Pancreas (tissue), 10 donors: ENCODE measurements around the gene B9D2. TPM values are rescaled to one million over a fixed set of nuclear protein-coding genes. Genes with fewer than 3 reads are reported as not detected.

Source experiments
- ATAC-seq, 4 donors: fragments of 200-7000 bp; cut with Tn5 transposase; one replicate each; pipeline versions ENCODE4 v1.8.0 to v1.9.1; 2020; ENCODE audit warnings: mild to moderate bottlenecking in 4 of 4, moderate library complexity in 4 of 4
- DNase-seq, 6 donors: peaks; one replicate each; pipeline ENCODE4 v3.0.0-alpha.2; 2020
- FAIRE-seq: peaks from 2 replicates; lab custom pipeline; 2012; peaks lifted over from hg19 to GRCh38; lab: Jason Lieb, UNC
- H3K27ac ChIP-seq, 4 donors: fragments of 200-600 bp; sonication (generic); 1 replicate in 3 of 4; 2 replicates in 1 of 4; pipeline versions ENCODE4 v1.5.0 to v1.8.0; 2020
- H3K27me3 ChIP-seq, 4 donors: fragments of 200-600 bp; one replicate each; pipeline ENCODE4 v1.8.0; 2021
- H3K36me3 ChIP-seq, 3 donors: fragments of 200-600 bp; sonication (generic) in 1 of 3; one replicate each; pipeline versions ENCODE4 v1.5.0 to v1.8.0; 2020 to 2021
- H3K4me1 ChIP-seq, 3 donors: fragments of 200-600 bp; one replicate each; pipeline ENCODE4 v1.8.0; 2021
- H3K4me3 ChIP-seq, 4 donors: fragments of 200-600 bp; sonication (generic) in 2 of 4; one replicate each; pipeline versions ENCODE4 v1.5.0 to v1.8.0; 2020 to 2021
- H3K9me3 ChIP-seq, 4 donors: fragments of 200-600 bp; one replicate each; pipeline ENCODE4 v1.8.0; 2021
- CTCF ChIP-seq, 4 donors: fragments of 200-600 bp; sonication (generic) in 3 of 4; IDR thresholded peaks; one replicate each; pipeline versions ENCODE4 v1.5.0 to v1.8.0; 2021; ENCODE audit warnings: antibody characterized with exemption in 4 of 4
- WGBS, 2 donors: extraction: QIAGEN DNeasy Blood & Tissue Kit; methylation state at CpG; one replicate each; pipeline ENCODE4 v1.1.7; 2013; 5-methylcytosine and 5-hydroxymethylcytosine counted together
- intact Hi-C, 3 donors: fragments of 100-400 bp; cut with DNase I; formaldehyde crosslinking; loops; one replicate each; pipeline versions ENCODE4 v1.11.1 to v1.14.2; 2022
- polyA plus RNA-seq, 2 donors: library from polyadenylated mRNA; stranded (reverse); fragments of 200-250 nt; gene quantifications; one replicate each; pipeline ENCODE4 v1.2.3, GENCODE V29; 2013
- total RNA-seq, 6 donors: library from RNA; stranded (reverse); fragmentation: NEBNext Ultra II Directional in 4 of 6; extraction: Animal tissue kit (Norgen Biotek cat#: 25700) in 4 of 6; gene quantifications; one replicate each; pipeline versions ENCODE4 v1.2.1 to v1.2.4, GENCODE V29; 2021 to 2023
- donor health status: healthy with polysubstance abuse.
- donor health status: DM: no; HTN: no; CAD: no; lungs with moderate emphysema.
- donor health status: DM: no; HTN: no; CAD: no.
- donor health status: control.
- donor health status: control.
- donor health status: Bipolar disorder and iron deficiency.
- donor health status: DM: yes; HTN: yes; CAD: no.
- donor health status: DM: no; HTN: no; CAD: no.
- donor health status: DM: no; HTN: no; CAD: no.
- donor health status: DM: yes; HTN: yes; CAD: no.

Gene B9D2
- total RNA-seq: 1 to 10 TPM; 1.5 to 5.7 (median 2.2) TPM
- polyA plus RNA-seq: 1 to 10 TPM; 4.5 to 7.5 TPM

GRCh38 chr19:41363753-41364523 lies at the start of gene B9D2:
Gene B9D2 (minus strand): TSS chr19:41364149. CDS start chr19:41363519, 630 bp downstream.
- peak within 1 kb of the TSS; percentile 93 to 98 (median 96) for H3K27ac ChIP-seq
- no peaks in the 10 kb centered on the region for H3K36me3 ChIP-seq
- peak within 1 kb of the TSS; percentile 46 to 73 (median 54) for H3K4me3 ChIP-seq
- peak; percentile 91 to 95 (median 93) for ATAC-seq
- no peak for TF ChIP-seq CTCF (IDR thresholded peaks at IDR 0.05)
- DNase-seq: peak; percentile 94 to 99 (median 98)
- no peaks in the 10 kb centered on the region for H3K9me3 ChIP-seq
- H3K4me1 ChIP-seq: peaks cover 4 to 26% (median 20%) of the 10 kb centered on the region in 3 donors
- FAIRE-seq: peak; percentile 34
- intact Hi-C loops: no loop called here
- no peaks in the 10 kb centered on the region for H3K27me3 ChIP-seq
- WGBS, 2 donors: 0% methylated on average over 55 to 56 of the region's 56 CpGs

- H3K4me1 ChIP-seq: peaks cover 6 to 21% (median 15%) of the 10 kb centered on the region in 3 donors
- intact Hi-C loops: no loop called here
- FAIRE-seq: no peak
Observed at GRCh38 chr19:41412953-41413352, 49.0 kb upstream of the B9D2 start.

GRCh38 chr19:41411968-41412265 lies 48.0 kb upstream of the B9D2 start:
- DNase-seq: peak in 1 of 6 donors; percentile 62
- Histone ChIP-seq H3K27me3 (no peaks in the 10 kb centered on the region), H3K4me3 (no peak overlapping the region), H3K36me3 (peaks cover 0 to 23% (median 4%) of the 10 kb centered on the region in 3 donors), H3K9me3 (no peaks in the 10 kb centered on the region), H3K4me1 (peaks cover 6 to 21% (median 15%) of the 10 kb centered on the region in 3 donors), H3K27ac (peak overlapping the region in 2 of 4 donors; percentile 7 to 39)
- no peak for TF ChIP-seq CTCF (IDR thresholded peaks at IDR 0.05)
- 60 to 83% methylated on average over 11 of the region's 11 CpGs for WGBS, 2 donors
- no peak for FAIRE-seq
- ATAC-seq: peak in 1 of 4 donors; percentile 10
- intact Hi-C loops: no loop called here

More at GRCh38 chr19:41412953-41413352, 49.0 kb upstream of the B9D2 start:
- no peak for TF ChIP-seq CTCF (IDR thresholded peaks at IDR 0.05)
- DNase-seq: no peak
- H3K27me3 ChIP-seq: no peaks in the 10 kb centered on the region
- no peak for ATAC-seq
- WGBS, 2 donors: 93 to 98% methylated on average over 5 of the region's 5 CpGs
- H3K4me3 ChIP-seq: no peak overlapping the region
- no peaks in the 10 kb centered on the region for H3K9me3 ChIP-seq
- H3K36me3 ChIP-seq: peaks cover 0 to 23% (median 4%) of the 10 kb centered on the region in 3 donors
- H3K27ac ChIP-seq: no peak overlapping the region

- no peaks in the 10 kb centered on the region for H3K9me3 ChIP-seq
- intact Hi-C loops: no loop called here
- no peak overlapping the region for H3K4me3 ChIP-seq
- WGBS, 2 donors: 65 to 75% methylated on average over 9 of the region's 9 CpGs
- H3K36me3 ChIP-seq: peaks cover 0 to 20% (median 4%) of the 10 kb centered on the region in 3 donors
- DNase-seq (no peak), ATAC-seq (no peak), FAIRE-seq (no peak)
- H3K4me1 ChIP-seq: peaks cover 6 to 21% (median 15%) of the 10 kb centered on the region in 3 donors
- no peaks in the 10 kb centered on the region for H3K27me3 ChIP-seq
- H3K27ac ChIP-seq: peak overlapping the region in 2 of 4 donors; percentile 7 to 39
- TF ChIP-seq CTCF (IDR thresholded peaks at IDR 0.05): no peak
Observed at GRCh38 chr19:41411100-41411967, 47.4 kb upstream of the B9D2 start.
